HG03558 (cell line): ENCODE measurements around the gene DNM2.

Source experiments
- ATAC-seq: cut with Tn5 transposase; IDR thresholded peaks from one replicate; pipeline ENCODE4 v1.9.1; 2021; ENCODE audit warnings: moderate number of reproducible peaks; ENCODE audit not compliant: unreplicated experiment; ENCODE audit errors: extremely low read depth

The DNM2 gene

DNA sequence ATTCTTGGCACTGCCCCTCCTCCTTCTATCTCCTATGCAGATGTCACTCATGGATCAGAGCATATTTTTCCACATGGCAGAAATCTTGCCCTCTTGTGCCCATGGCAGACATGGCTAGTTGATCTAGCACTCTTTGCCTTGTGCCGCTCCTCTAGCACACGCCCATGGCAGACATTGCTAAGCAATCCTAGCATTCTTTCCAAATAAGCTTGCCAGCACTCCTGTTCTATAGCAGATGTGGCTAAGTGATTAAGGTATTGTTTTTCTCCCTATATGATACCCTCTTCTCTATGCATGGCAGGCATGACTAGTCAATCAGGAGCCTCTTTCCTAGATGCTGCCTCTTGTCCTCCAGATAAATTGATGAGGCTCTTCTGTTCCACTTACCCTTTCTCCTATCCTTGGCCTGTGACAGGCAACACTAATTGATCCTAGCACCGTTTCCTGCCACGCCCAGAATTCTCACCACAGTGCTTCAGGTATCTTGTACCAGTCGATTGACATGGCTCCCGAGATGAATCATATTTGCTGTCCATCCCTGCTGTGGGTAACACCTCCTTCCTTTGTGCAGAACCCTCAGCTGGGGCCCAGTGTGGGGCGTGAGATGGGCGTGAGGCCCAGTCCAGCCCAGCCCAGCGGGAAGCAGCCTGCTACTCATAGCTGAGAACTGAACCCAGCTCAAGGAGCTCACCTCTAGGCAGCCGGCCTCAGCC, 91.2 kb downstream of the DNM2 start:
- ATAC-seq: no peak

DNA sequence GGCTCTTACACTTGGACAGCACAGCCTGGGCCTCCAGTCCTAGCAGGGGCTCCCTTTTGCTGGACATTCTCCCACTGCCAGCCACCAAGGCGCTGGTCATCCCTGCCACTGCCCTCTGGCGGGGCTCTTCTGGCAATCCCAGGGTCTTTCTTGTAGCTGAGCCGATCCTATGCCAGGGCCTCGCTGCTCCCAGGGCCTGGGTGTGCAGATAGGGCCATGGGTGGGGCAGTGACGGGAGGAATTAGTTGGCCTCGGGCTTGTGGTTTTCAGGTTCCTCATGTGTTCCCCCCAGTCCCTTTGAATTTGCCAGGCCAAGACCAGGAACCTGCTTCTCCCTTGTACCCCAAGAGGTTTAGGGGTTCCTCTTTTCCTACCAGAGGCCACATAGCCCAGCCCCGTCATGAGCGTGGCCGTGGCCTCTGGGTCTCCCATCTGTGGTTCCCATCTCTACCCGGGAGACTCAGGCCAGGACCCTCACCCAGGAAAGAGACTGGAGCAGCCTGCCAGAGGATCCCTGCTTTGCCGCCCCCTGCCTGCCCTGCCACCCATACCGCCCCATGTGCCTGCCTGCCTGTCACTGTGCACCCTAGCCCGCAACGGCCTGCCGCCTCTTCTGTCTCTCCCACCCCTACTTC, 91.9 kb downstream of the DNM2 start:
- ATAC-seq: no peak

DNA sequence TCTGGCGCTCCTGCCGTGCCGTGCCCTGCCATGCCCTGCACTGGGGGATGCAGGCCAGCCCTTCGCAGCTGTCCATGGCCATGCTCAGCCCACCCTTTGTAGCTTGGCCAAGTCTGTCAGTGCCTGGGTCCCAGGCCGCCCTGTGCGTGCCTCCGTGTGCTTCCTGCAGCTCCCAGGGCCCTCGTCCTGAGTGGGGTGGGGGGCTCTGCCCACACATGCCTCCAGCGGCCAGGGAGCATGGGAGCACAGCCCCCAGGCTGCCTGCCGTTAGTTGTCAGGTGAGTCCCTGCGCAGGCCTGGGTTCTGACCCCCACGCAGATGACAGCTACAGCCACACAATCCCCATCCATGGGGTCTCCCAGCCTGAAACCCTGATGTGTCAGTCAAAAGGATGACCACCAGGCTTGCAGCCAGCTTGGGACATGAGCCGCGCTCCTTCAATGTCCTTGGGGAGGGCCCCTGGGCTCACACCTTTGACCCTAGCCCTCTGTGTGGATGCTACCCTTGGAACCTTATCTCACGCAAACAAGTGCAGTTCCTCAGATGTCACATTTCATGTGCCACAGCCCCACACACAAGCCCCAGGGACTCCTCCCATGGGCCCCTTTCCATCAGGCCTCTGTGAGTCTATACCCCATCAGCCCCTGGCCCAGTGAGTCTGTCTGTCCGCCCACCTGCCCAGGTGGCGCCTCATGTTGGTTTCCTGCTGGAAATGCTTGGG, 93.7 kb downstream of the DNM2 start:
- no peak for ATAC-seq

DNA sequence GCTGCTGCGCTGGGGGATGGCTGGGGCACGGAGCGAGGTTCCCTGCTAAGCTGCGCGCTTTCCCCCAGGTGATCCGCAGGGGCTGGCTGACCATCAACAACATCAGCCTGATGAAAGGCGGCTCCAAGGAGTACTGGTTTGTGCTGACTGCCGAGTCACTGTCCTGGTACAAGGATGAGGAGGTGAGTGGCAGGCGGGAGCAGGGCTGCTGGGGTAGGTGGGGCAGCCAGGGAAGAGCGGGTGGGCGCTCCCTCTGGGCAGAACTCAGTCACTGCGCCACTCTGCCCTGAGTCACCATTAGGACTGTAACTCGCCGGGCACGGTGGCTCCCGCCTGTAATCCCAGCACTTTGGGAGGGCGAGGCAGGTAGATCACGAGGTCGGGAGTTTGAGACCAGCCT, 94.3 kb downstream of the DNM2 start:
- ATAC-seq: no peak

DNA sequence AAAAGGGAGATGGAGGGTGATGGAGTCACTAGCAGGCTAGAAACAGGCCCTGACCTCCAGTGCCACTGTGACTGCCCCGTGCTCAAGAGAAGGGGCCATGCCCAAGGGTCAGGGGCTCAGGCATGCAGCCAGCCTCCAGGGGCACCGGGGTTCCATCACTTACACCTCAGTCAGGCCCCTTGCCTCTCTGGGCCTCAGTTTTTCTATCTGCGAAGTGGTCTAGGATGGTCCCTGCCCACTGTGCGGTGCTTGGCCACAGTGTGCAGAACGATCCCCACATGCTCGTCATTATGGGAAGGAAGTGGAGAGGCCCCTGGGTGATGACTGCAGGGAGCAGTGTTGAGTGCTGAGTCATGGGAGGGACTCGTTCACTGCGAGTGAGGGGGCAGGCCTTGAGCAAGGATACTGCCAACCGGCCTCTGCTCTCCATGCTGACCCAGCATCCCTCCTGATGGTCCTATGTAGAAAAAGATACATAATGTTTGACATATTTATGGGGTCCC, 95.1 kb downstream of the DNM2 start:
- ATAC-seq: no peak

DNA sequence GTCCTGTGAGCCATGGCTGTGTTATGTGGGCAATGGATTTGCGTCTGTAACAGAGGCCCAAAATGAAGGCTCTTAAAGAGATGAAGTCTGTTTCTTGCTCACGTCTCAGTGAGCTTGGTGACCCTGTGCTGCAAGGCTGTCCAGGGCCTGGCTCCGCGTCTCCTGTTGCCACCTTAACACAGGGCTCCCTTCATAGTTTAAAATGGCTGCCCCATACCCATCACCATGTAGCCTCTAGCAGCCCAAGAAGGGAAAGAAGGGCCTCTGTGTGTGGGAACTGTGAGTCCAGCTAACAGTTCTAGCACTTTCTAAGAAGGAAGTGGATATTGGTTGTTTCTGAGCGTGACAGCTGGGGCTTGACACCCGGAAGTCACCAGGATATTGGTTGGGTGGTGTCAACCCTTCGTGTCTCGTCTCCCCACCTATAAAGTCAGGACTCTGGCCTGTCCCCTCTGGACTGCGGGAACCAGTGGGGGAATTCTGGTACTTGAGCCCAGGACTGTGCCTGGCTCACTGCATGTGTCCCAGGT, 97.2 kb downstream of the DNM2 start:
- ATAC-seq: no peak

DNA sequence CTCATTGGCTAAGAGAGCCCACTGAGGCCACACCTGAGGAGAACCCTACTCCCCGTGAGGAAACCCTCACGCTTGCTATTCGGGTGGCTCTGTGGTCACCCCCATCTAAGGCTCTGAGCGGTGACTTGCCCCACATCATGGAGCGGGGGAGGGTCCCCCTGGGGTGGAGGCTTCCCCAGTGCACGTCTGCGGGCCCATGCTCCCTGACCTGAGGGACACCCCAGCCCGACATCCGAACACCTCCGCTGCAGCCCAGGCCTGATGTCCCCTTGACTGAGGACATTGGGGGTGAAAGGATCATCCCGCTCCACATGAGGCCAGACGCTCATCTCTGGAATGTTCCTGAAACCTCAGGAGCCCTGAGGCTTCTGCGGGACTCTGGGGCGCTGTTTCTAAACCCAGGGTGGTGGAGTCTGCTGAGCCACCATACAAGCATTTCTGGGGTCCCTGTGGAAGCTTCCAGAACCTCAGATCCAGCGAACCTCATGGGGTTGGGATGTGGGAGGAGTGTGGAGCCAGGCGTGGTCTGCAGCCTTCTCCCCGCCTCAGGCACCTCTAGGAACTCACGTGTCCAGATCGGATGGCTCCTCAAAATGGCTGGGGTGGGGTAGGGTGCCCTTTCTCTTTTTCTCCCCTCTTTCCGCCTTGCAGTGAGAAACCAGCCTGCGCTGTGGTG, 98.2 kb downstream of the DNM2 start:
- ATAC-seq: no peak

DNA sequence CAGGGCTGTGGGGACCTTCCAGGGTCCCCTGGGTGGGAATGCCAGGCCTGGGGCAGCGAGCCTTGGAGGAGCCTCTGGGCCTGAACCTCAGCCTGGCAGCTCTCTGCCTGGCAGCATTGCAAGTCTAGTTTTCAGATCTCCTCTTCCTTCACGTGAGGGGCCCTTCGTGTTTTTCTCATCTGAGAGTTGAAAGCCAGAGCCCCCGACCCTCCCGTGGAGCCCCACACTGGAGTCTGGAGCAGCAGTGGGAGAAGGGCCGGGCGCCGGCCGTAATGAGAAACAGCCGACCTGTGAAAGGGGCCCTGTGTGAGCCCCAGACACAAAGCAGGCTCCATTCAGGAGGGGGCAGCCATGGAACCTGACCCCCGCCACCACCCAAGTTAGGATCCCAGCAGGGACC, 98.8 kb downstream of the DNM2 start:
- ATAC-seq: no peak

DNA sequence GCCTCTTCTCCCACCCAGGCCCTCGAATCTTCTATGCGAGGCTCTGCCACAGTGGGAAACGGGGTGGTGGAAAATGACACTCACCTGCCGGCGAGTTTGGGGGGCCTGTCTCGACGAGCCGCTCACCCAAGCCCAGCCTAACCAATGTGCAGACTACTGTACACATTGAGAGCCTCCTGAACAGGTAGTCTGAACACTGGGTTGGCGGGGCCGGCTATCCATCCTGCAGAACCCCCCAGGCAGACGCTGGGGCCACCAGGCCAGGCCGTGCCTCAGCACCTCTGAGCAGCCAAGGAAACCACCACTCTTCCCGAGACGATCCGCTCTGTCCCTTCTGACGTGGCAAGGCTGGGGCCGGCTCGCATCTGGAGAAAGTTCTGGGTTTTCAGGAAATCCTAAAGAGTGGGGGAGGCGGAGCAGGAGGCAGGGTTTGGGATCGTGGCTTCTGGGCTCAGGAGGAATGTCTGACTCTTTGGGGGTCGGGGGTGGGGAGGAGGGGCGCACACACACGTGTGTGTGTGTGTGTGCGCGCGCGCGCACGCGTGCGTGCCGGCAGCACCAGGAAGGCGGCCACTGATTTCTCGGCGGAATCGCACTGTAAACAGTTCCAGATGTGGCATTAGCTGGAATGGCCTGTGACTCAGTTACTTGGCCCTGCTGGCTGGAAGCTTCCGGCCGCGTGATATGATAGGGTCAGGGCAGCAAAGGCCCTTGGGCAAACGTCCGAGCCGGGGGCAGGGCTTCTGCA, 99.6 kb downstream of the DNM2 start:
- no peak for ATAC-seq

DNA sequence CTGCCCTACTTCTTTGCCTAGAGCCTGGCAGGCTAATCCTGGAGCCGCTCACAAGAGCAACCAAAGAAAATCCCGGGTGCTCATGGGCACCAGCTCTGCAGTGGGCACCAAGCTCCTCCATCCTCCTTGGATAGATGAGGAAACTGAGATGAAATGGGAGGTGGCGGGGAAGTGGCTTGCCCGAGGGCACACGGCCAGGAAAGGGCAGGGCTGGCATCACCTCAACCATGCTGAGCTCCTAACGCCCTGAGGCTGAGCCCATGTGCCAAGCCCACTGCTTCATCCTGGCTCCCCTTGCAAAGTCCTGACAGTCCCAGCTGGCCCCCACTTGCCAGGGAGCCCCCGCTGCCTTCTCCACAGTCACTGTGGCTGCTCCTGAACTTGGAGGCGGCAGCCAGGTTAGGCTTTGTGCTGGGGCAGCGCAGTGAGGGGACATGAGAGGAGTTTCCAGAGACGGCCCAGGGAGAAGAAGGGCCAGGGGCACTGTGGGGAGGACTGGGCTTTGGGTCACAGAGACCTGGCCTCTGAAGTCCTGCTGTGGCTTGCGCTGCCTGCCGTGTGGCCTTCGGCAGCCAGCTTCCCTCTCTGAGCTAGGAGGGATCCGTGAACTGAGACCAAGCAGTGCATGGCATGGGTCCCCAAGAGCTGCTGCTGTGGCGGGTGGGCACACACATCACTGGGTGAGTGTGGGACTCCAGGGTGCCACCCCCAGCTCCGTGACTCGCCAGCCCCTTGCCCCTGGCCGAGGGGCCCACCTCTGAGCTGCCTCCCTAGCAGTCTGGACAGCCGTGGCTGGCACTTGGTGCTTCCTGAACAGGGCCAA, 100.6 kb downstream of the DNM2 start:
- no peak for ATAC-seq

DNA sequence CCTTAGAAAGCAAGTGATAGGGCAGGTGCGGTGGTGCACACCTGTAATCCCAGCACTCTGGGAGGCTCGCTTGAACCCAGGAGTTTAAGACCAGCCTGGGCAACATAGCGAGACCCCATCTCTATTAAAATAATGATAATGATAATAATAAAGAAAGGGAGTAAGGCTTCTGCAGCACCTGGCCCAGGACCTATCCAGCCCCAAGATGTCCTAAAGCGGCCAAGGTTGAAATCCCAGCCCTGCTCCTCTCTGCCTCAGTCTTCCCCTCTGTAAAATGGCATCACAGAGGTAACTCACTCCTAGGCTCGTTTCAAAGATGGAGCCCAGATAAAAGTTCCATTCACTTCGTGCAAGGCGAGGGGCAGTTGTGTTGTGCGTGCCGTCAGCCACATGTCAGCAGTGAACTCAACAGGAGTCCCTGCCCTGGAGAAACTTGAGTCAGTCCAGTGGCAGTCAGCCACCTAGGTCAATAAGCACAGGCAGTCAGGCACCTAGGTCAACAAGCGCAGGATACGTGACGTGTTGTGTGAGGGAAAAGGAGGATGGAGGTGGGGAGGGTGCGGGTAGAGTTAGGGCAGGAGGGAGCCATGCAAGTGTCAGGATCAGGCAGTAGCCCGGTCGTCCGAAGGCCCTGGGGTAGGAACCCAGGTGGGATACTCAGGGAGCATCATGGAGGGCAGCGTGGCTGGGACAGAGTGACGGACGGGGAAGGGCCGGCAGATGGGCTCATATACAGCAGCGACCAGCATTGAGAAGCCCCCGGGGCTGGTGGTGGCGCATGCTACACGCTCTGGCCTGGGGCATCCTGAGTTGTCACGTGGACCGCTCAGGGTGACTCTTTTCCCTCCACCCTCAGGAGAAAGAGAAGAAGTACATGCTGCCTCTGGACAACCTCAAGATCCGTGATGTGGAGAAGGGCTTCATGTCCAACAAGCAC, 101.5 kb downstream of the DNM2 start:
- ATAC-seq: no peak

DNA sequence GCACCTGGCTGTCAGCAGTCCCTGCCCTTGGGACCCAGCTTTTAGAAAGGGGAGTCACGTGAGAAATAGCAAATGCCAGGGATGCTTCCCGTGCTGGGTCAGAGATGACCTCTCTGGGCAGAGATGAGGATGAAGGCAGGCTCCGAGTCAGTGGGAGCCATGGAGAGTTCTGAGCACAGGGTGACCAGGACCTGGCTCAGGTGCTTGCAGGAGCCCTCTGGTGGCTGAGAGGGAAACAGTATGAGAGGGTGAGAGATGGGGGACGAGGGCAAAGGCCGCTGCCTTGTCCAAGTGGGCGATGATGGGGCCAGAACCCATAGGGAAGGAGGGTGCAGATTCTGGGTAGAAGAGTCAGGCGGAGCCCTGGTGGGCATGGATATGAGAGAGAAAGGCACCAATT, 102.3 kb downstream of the DNM2 start:
- ATAC-seq: no peak

DNA sequence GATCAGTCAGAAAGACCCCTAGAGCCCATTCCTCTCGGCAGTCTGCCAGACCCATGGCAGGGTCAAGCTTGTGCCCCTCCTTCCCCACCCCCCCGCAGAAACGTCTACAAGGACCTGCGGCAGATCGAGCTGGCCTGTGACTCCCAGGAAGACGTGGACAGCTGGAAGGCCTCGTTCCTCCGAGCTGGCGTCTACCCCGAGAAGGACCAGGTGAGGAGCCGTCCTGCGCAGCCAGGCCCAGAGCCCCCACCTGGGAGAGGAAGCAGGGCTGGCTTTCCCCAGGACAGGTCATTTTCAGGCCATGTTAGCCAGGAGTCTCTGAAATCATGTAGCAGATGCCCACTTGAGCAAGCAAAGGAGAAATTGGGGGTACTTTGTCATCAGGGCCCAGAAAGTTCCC, 105.8 kb downstream of the DNM2 start:
- no peak for ATAC-seq

DNA sequence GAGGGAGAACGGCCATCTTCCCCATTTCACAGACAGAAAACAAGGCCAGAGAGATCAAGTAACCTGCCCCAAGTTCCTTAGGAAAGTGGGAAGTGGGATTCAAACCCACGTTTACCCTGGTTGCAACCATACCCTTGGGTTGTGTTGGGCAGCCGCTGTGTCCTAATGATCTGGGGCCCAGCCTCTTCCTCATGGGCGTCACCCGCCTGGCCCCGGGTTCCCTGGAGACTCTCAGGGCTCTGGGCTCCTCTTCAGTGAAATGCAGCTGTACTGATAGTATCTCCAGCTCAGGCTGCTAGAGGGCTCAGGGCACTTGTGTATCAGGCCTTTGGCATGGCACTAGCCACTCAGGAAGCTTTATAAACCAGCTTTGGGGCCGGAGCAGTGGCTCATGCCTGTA, 108.4 kb downstream of the DNM2 start:
- no peak for ATAC-seq

DNA sequence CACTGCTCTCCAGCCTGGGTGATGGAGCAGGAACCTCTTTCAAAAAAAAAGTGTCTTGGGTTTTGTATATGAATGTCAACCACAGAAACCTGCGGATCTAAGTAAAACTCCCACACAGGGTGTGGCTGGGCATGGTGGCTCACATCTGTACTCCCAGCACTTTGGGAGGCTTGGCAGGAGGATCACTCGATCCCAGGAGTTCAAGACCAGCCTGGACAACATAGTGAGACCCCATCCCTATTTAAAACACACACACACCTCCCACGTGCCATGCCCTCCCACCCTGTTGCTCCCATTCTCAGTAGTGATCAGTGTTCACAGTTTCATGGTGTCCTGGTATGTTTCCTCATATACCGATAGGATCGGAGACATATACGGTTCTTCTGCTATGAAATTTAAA, 109.0 kb downstream of the DNM2 start:
- ATAC-seq: no peak

DNA sequence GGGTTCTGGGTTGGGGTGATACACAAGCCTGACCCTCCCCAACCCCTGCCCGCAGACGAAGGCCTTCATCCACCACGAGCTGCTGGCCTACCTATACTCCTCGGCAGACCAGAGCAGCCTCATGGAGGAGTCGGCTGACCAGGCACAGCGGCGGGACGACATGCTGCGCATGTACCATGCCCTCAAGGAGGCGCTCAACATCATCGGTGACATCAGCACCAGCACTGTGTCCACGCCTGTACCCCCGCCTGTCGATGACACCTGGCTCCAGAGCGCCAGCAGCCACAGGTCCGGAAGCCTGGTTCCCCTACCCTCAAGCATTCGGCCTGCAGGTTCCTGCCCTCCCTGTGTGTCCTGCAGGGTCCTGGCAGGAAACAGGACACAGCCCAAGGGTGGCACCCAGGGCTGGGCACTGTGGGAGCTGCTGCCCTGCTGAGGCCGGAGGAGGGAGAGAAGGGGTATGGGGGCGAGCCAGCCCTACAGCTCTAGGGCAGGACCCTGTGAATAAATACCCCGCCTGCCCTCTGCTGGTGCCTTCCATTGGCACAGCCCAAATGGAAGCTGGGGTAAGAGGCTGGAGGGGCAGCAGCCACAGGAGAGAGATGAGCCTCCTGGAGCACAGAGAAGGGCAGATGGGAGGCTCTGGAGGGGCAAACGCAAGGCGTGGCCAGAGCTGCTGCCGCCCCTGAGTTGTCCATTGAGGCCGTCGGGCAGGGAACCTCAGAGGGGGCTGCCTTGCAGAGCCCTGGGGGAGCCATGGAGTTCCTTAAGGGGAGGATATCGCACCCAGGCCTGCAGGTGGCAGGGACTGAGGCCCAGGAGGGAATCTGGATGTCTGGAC, 111.3 kb downstream of the DNM2 start:
- ATAC-seq: no peak

DNA sequence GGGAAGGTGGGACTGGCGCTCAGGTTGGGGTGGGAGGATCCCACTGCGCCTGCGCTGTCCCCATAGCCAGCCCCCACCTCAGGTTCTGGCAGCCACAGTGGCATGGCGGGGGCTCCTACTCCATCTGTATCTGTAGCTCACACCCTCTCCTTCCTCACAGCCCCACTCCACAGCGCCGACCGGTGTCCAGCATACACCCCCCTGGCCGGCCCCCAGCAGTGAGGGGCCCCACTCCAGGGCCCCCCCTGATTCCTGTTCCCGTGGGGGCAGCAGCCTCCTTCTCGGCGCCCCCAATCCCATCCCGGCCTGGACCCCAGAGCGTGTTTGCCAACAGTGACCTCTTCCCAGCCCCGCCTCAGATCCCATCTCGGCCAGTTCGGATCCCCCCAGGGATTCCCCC, 112.1 kb downstream of the DNM2 start:
- no peak for ATAC-seq
